Stimulated activated CD8-positive, alpha-beta memory T cell treated with anti-CD3 and anti-CD28 coated beads, Interleukin-7, amount 100 ng/mL, for 24 hours (primary cell): Measurements from ENCODE around the gene SOWAHA.

Source experiments
- DNase-seq: peaks from one replicate; pipeline ENCODE4 v3.0.0-alpha.2; 2020; ENCODE audit warnings: low read depth

The SOWAHA gene

GRCh38 chr5:132808866-132809265, 4.2 kb upstream of the SOWAHA start:
- no peak for DNase-seq

GRCh38 chr5:132810605-132811004, 2.5 kb upstream of the SOWAHA start:
- no peak for DNase-seq

- DNase-seq, result no peak
Observed at GRCh38 chr5:132812123-132812765, 858 bp upstream of the SOWAHA start.

- no peak for DNase-seq
Observed at GRCh38 chr5:132813599-132814502, 749 bp downstream of the SOWAHA start.

- no peak for DNase-seq
Observed at GRCh38 chr5:132814503-132815294, 1.6 kb downstream of the SOWAHA start.

GRCh38 chr5:132815454-132815853, 2.4 kb downstream of the SOWAHA start:
- no peak for DNase-seq

GRCh38 chr5:132816083-132816482, 3.0 kb downstream of the SOWAHA start:
- DNase-seq, result no peak

- no peak for DNase-seq
Observed at GRCh38 chr5:132816554-132816953, 3.5 kb downstream of the SOWAHA start.

- DNase-seq, result no peak
Observed at GRCh38 chr5:132817011-132817410, 3.9 kb downstream of the SOWAHA start.

GRCh38 chr5:132819468-132819867, 6.4 kb downstream of the SOWAHA start:
- DNase-seq, result no peak

- peak; percentile 85 for DNase-seq
Observed at GRCh38 chr5:132820162-132820754, 7.2 kb downstream of the SOWAHA start.

GRCh38 chr5:132821350-132821749, 8.2 kb downstream of the SOWAHA start:
- DNase-seq, result no peak

GRCh38 chr5:132821791-132822190, 8.7 kb downstream of the SOWAHA start:
- no peak for DNase-seq

GRCh38 chr5:132822650-132823480, 9.8 kb downstream of the SOWAHA start:
- no peak for DNase-seq

- DNase-seq, result no peak
Observed at GRCh38 chr5:132823481-132824050, 10.5 kb downstream of the SOWAHA start.

GRCh38 chr5:132824426-132824825, 11.3 kb downstream of the SOWAHA start:
- DNase-seq, result no peak

GRCh38 chr5:132825033-132825833, 12.1 kb downstream of the SOWAHA start:
- no peak for DNase-seq

GRCh38 chr5:132825834-132826391, 12.8 kb downstream of the SOWAHA start:
- DNase-seq, result no peak

- DNase-seq, result no peak
Observed at GRCh38 chr5:132826424-132827082, 13.5 kb downstream of the SOWAHA start.
